ENCODE results near the gene ACSM5. TPM values are rescaled to one million over a fixed set of nuclear protein-coding genes. Genes with fewer than 3 reads are reported as not detected.

Gene ACSM5
- total and polyA plus RNA-seq, 2 experiments from 2014 or later, result 5.5 to 8.9 TPM

- TF ChIP-seq EZH2phosphoT487 (IDR thresholded peaks at IDR 0.05; ENCODE audit: low read depth, severe bottlenecking, unreplicated experiment) (no peak), EZH2 (IDR thresholded peaks at IDR 0.05; ENCODE audit: borderline replicate concordance) (no peak)
- TF ChIP-seq, protein P1, sequence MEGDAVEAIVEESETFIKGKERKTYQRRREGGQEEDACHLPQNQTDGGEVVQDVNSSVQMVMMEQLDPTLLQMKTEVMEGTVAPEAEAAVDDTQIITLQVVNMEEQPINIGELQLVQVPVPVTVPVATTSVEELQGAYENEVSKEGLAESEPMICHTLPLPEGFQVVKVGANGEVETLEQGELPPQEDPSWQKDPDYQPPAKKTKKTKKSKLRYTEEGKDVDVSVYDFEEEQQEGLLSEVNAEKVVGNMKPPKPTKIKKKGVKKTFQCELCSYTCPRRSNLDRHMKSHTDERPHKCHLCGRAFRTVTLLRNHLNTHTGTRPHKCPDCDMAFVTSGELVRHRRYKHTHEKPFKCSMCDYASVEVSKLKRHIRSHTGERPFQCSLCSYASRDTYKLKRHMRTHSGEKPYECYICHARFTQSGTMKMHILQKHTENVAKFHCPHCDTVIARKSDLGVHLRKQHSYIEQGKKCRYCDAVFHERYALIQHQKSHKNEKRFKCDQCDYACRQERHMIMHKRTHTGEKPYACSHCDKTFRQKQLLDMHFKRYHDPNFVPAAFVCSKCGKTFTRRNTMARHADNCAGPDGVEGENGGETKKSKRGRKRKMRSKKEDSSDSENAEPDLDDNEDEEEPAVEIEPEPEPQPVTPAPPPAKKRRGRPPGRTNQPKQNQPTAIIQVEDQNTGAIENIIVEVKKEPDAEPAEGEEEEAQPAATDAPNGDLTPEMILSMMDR (IDR thresholded peaks at IDR 0.05; ENCODE audit: poor library complexity), result no peak
- Histone ChIP-seq H3K36me3 (replicated peaks; ENCODE audit: insufficient read depth, low read depth) (no peaks in the 10 kb centered on the region), H3K4me3 (no peak overlapping the region), H3K79me2 (no peaks in the 10 kb centered on the region), H3K27me3 (no peaks in the 10 kb centered on the region), H3K9me3 (ENCODE audit: low read depth) (no peaks in the 10 kb centered on the region), H3K4me2 (no peak overlapping the region), H4K20me1 (ENCODE audit: insufficient read depth, poor library complexity, severe bottlenecking) (no peaks in the 10 kb centered on the region), H2AFZ (no peak overlapping the region), H3K4me1 (ENCODE audit: insufficient read depth) (peaks cover 9% of the 10 kb centered on the region), H3K27ac (no peak overlapping the region), H3K9me2 (replicated peaks; ENCODE audit: insufficient read depth) (no peaks in the 10 kb centered on the region)
- no peak for DNase-seq (ENCODE audit: low spot score)
- WGBS (ENCODE audit: low lambda C conversion rate, missing lambda C conversion rate), result 97% methylated on average over 5 of the region's 5 CpGs
These were observed 18.3 kb upstream of the ACSM5 start for GRCh38 chr16:20391045-20391444.

- peaks cover 9% of the 10 kb centered on the region for H3K4me1 ChIP-seq (ENCODE audit: insufficient read depth)
- H3K27me3 ChIP-seq, result no peaks in the 10 kb centered on the region
- no peak overlapping the region for H3K4me3 ChIP-seq
- H3K27ac ChIP-seq, result peak overlapping the region; percentile 18
- peak overlapping the region; percentile 22 for H2AFZ ChIP-seq
- WGBS (ENCODE audit: low lambda C conversion rate, missing lambda C conversion rate), result 38% methylated on average over 2 of the region's 2 CpGs
- no peaks in the 10 kb centered on the region for H4K20me1 ChIP-seq (ENCODE audit: insufficient read depth, poor library complexity, severe bottlenecking)
- TF ChIP-seq EZH2 (IDR thresholded peaks at IDR 0.05; ENCODE audit: borderline replicate concordance), result no peak
- TF ChIP-seq EZH2phosphoT487 (IDR thresholded peaks at IDR 0.05; ENCODE audit: low read depth, severe bottlenecking, unreplicated experiment), result no peak
- TF ChIP-seq, protein P1 (IDR thresholded peaks at IDR 0.05; ENCODE audit: poor library complexity), result no peak
- no peak overlapping the region for H3K4me2 ChIP-seq
- no peaks in the 10 kb centered on the region for H3K79me2 ChIP-seq
- no peaks in the 10 kb centered on the region for H3K9me2 ChIP-seq (replicated peaks; ENCODE audit: insufficient read depth)
- no peak for DNase-seq (ENCODE audit: low spot score)
- no peaks in the 10 kb centered on the region for H3K9me3 ChIP-seq (ENCODE audit: low read depth)
- H3K36me3 ChIP-seq (replicated peaks; ENCODE audit: insufficient read depth, low read depth), result no peaks in the 10 kb centered on the region
These were observed 15.3 kb upstream of the ACSM5 start for GRCh38 chr16:20393801-20394577.

- no peaks in the 10 kb centered on the region for H3K9me2 ChIP-seq (replicated peaks; ENCODE audit: insufficient read depth)
- WGBS (ENCODE audit: low lambda C conversion rate, missing lambda C conversion rate), result 85% methylated on average over 2 of the region's 2 CpGs
- no peak overlapping the region for H3K27ac ChIP-seq
- no peak overlapping the region for H3K4me2 ChIP-seq
- H3K27me3 ChIP-seq, result no peaks in the 10 kb centered on the region
- H3K36me3 ChIP-seq (replicated peaks; ENCODE audit: insufficient read depth, low read depth), result no peaks in the 10 kb centered on the region
- H2AFZ ChIP-seq, result no peak overlapping the region
- DNase-seq (ENCODE audit: low spot score), result no peak
- H3K79me2 ChIP-seq, result no peaks in the 10 kb centered on the region
- TF ChIP-seq EZH2 (IDR thresholded peaks at IDR 0.05; ENCODE audit: borderline replicate concordance) (no peak), EZH2phosphoT487 (IDR thresholded peaks at IDR 0.05; ENCODE audit: low read depth, severe bottlenecking, unreplicated experiment) (no peak)
- TF ChIP-seq, protein P1 (IDR thresholded peaks at IDR 0.05; ENCODE audit: poor library complexity), result no peak
- no peaks in the 10 kb centered on the region for H4K20me1 ChIP-seq (ENCODE audit: insufficient read depth, poor library complexity, severe bottlenecking)
- no peak overlapping the region for H3K4me3 ChIP-seq
- H3K9me3 ChIP-seq (ENCODE audit: low read depth), result no peaks in the 10 kb centered on the region
- H3K4me1 ChIP-seq (ENCODE audit: insufficient read depth), result peaks cover 9% of the 10 kb centered on the region
These were observed 13.4 kb upstream of the ACSM5 start for GRCh38 chr16:20395946-20396345.

Measured in hepatocyte (in vitro differentiated cells).